Caco-2 (cell line): ENCODE data around the gene LSM3. TPM values are rescaled to one million over a fixed set of nuclear protein-coding genes. Genes with fewer than 3 reads are reported as not detected.
A peak's percentile ranks its signal among the peaks of the same experiment; 100 is the strongest.

Source experiments
- Bru-seq: library from RNA; stranded (reverse); fragments of 400-500 nt; gene quantifications from one replicate; lab custom pipeline; 2021; lab: Mats Ljungman, UMichigan
- BruChase-seq, 2 experiments: library from RNA; stranded (reverse); fragments of 400-500 nt; gene quantifications; one replicate each; lab custom pipeline; 2021; lab: Mats Ljungman, UMichigan
- BruUV-seq: library from RNA; stranded (reverse); fragments of 400-500 nt; replicated peaks from 2 replicates; lab custom pipeline; 2021; lab: Mats Ljungman, UMichigan
- CTCF ChIA-PET: fragments of 300-600 bp; sonication (Branson Sonifier 250); formaldehyde crosslinking; loops from one replicate; lab custom pipeline; 2022; ENCODE audit warnings: antibody characterized with exemption; lab: Charles Lee
- POLR2A ChIA-PET: fragments of 300-600 bp; sonication (Branson Sonifier 250); formaldehyde crosslinking; loops from one replicate; lab custom pipeline; 2022; ENCODE audit warnings: antibody characterized with exemption; lab: Charles Lee
- DNase-seq, 2 experiments: peaks; one replicate each; pipeline versions ENCODE4 v3.0.0 to v3.0.0-alpha.2; 2020 to 2022
- H3K27me3 ChIP-seq: replicated peaks from 2 replicates; pipeline ENCODE4 v1.6.0; 2011; ENCODE audit warnings: low read length; ENCODE audit not compliant: control insufficient read depth, insufficient read depth
- H3K36me3 ChIP-seq: 2 replicates; pipeline ENCODE4 v1.5.1; 2011; ENCODE audit warnings: low read length; ENCODE audit not compliant: control insufficient read depth, insufficient read depth
- H3K4me1 ChIP-seq: fragments of 250-450 bp; sonication (Bioruptor Pico); 2 replicates; pipeline ENCODE4 v1.5.1; 2020; ENCODE audit warnings: mild to moderate bottlenecking
- H3K4me3 ChIP-seq: 2 replicates; pipeline ENCODE4 v1.5.1; 2011; ENCODE audit warnings: low read depth, mild to moderate bottlenecking, control low read depth, low read length
- H3K9me3 ChIP-seq: fragments of 250-450 bp; sonication (Bioruptor Pico); 2 replicates; pipeline ENCODE4 v1.5.1; 2020; ENCODE audit warnings: mild to moderate bottlenecking, moderate library complexity
- H3K27ac Mint-ChIP-seq: one replicate; pipeline ENCODE4 v1.8.0; 2022; ENCODE audit warnings: mixed read lengths; ENCODE audit not compliant: unreplicated experiment
- H3K27me3 Mint-ChIP-seq: one replicate; pipeline ENCODE4 v1.8.0; 2022; ENCODE audit warnings: mixed read lengths; ENCODE audit not compliant: insufficient read depth, unreplicated experiment
- H3K36me3 Mint-ChIP-seq: one replicate; pipeline ENCODE4 v1.8.0; 2022; ENCODE audit warnings: mild to moderate bottlenecking, mixed read lengths; ENCODE audit not compliant: insufficient read depth, unreplicated experiment
- H3K4me1 Mint-ChIP-seq: one replicate; pipeline ENCODE4 v1.8.0; 2022; ENCODE audit warnings: low read depth, mixed read lengths; ENCODE audit not compliant: unreplicated experiment
- H3K4me3 Mint-ChIP-seq: one replicate; pipeline ENCODE4 v1.8.0; 2022; ENCODE audit warnings: mild to moderate bottlenecking, moderate library complexity, mixed read lengths; ENCODE audit not compliant: unreplicated experiment
- H3K9me3 Mint-ChIP-seq: one replicate; pipeline ENCODE4 v1.8.0; 2022; ENCODE audit warnings: mixed read lengths; ENCODE audit not compliant: unreplicated experiment
- intact Hi-C: fragments of 100-400 bp; cut with micrococcal nuclease; formaldehyde crosslinking; loops from one replicate; pipeline ENCODE4 v1.10.0; 2022; ENCODE audit not compliant: unreplicated experiment
- long read RNA-seq: library from polyadenylated mRNA; stranded (forward); transcript quantifications from one replicate; pipeline ENCODE4 v2.0.0, GENCODE V29; 2022
- total RNA-seq: library from RNA; stranded (reverse); gene quantifications from 2 replicates; pipeline ENCODE4 v1.2.3, GENCODE V29; 2022
- TF ChIP-seq, protein P1 (sequence below), 2 experiments: fragments of 200-600 bp in 1 of 2; IDR thresholded peaks; 1 replicate in 1 of 2; 2 replicates in 1 of 2; pipeline versions ENCODE4 v1.5.1 to v1.8.0; 2011 to 2022; ENCODE audit warnings: antibody characterized with exemption in 1 of 2, control low read depth in 1 of 2, inconsistent platforms in 1 of 2, low read depth in 1 of 2, low read length in 1 of 2, mild to moderate bottlenecking in 1 of 2, moderate library complexity in 1 of 2; ENCODE audit not compliant: insufficient read depth in 1 of 2, severe bottlenecking in 1 of 2, unreplicated experiment in 1 of 2

LSM3 gene
- total RNA-seq (19.1 and 20.5 TPM in 2 replicates), Bru-seq, nascent RNA (percentile 85 among the genes with signal in this experiment), BruChase-seq, experiment 1, labeled RNA remaining after a 2-hour chase (percentile 78 among the genes with signal in this experiment), BruChase-seq, experiment 2, labeled RNA remaining after a 6-hour chase (percentile 88 among the genes with signal in this experiment)
- long read RNA-seq, transcript LSM3-201 (4 exons, 3,815 nt), result major isoform, 205 of 210 reads
- long read RNA-seq, partial matches to known transcripts, result 5 of 210 reads
- long read RNA-seq, other reads (novel, unspliced or antisense), result 0 of 210 reads

- DNase-seq, result peak; percentile 97 to 98
- Histone ChIP-seq H3K4me3 (peak within 1 kb of the TSS; percentile 95), H3K27me3 (no peaks in the 10 kb centered on the region), H3K36me3 (no peaks in the 10 kb centered on the region), H3K4me1 (peaks cover 16% of the 10 kb centered on the region), H3K9me3 (no peaks in the 10 kb centered on the region)
- Mint-ChIP-seq H3K4me3 (peak within 1 kb of the TSS; percentile 82), H3K4me1 (peaks cover 24% of the 10 kb centered on the region), H3K27me3 (no peaks in the 10 kb centered on the region), H3K9me3 (no peaks in the 10 kb centered on the region), H3K27ac (peak within 1 kb of the TSS; percentile 94), H3K36me3 (peaks cover 25% of the 10 kb centered on the region)
- intact Hi-C loops, result loop anchor here (1.0 to 2.0 kb wide), 5 partner anchors 34 to 473 kb away; partner anchors contain the start of genes CCDC174 and CHCHD4
- TSS peak; percentile 51 for BruUV-seq
- CTCF ChIA-PET, result interaction anchor here (0.5 to 1.3 kb wide), 10 partner anchors 24 to 1713 kb away, joined by 3 to 10 read pairs (median 4); partner anchors contain the start of gene SLC6A6
- TF ChIP-seq, protein P1, sequence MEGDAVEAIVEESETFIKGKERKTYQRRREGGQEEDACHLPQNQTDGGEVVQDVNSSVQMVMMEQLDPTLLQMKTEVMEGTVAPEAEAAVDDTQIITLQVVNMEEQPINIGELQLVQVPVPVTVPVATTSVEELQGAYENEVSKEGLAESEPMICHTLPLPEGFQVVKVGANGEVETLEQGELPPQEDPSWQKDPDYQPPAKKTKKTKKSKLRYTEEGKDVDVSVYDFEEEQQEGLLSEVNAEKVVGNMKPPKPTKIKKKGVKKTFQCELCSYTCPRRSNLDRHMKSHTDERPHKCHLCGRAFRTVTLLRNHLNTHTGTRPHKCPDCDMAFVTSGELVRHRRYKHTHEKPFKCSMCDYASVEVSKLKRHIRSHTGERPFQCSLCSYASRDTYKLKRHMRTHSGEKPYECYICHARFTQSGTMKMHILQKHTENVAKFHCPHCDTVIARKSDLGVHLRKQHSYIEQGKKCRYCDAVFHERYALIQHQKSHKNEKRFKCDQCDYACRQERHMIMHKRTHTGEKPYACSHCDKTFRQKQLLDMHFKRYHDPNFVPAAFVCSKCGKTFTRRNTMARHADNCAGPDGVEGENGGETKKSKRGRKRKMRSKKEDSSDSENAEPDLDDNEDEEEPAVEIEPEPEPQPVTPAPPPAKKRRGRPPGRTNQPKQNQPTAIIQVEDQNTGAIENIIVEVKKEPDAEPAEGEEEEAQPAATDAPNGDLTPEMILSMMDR (IDR thresholded peaks at IDR 0.05; ENCODE audit: insufficient read depth in 1 of 2, low read depth in 1 of 2, low read length in 1 of 2, severe bottlenecking in 1 of 2, unreplicated experiment in 1 of 2), result no peak
- POLR2A ChIA-PET, result interaction anchor here (0.6 to 2.4 kb wide), 18 partner anchors 8 to 473 kb away, joined by 3 to 38 read pairs (median 4); partner anchors contain the start of genes CCDC174, CHCHD4 and TMEM43
Observed at GRCh38 chr3:14178247-14179113, at the start of gene LSM3, which contains the start of gene XPC. TSS of gene LSM3 (plus strand) at chr3:14178817. CDS start at chr3:14178861, 44 bp downstream. TSS of gene XPC (minus strand) at chr3:14178601. CDS start at chr3:14178568, 33 bp downstream.

DNA sequence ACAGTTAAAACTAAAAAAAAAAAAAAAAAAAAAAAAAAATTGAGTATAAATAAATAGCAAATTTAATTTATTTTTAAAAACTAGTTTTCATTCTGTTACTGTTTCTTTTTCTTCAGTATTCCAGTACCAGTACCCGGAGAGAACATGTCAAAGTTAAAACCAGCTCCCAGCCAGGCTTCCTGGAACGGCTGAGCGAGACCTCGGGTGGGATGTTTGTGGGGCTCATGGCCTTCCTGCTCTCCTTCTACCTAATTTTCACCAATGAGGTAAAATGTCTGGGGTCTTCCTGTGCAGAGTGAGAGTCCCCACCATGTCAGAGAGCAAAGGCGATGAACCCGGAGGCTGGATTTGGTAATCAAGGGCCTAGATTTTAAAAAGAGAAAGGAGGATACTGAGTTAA lies 49.3 kb upstream of the LSM3 start:
- H3K4me3 ChIP-seq, result no peak overlapping the region
- DNase-seq, result no peak
- no peaks in the 10 kb centered on the region for H3K27me3 Mint-ChIP-seq
- intact Hi-C loops, result loop anchor here (10.0 kb wide), 1 partner anchor 474 kb away; no protein-coding TSS in a partner anchor
- no peaks in the 10 kb centered on the region for H3K27me3 ChIP-seq
- peaks cover 42% of the 10 kb centered on the region for H3K36me3 Mint-ChIP-seq
- peaks cover 7% of the 10 kb centered on the region; the same call in 1 of the 2 replicates for H3K4me1 ChIP-seq
- H3K4me1 Mint-ChIP-seq, result no peaks in the 10 kb centered on the region
- TF ChIP-seq, protein P1 (IDR thresholded peaks at IDR 0.05; ENCODE audit: insufficient read depth in 1 of 2, low read depth in 1 of 2, low read length in 1 of 2, severe bottlenecking in 1 of 2, unreplicated experiment in 1 of 2), result no peak
- no peak overlapping the region for H3K4me3 Mint-ChIP-seq
- no peaks in the 10 kb centered on the region for H3K9me3 Mint-ChIP-seq
- ChIA-PET CTCF (no interaction called here), POLR2A (interaction anchor here (0.7 kb wide), 1 partner anchor 13 kb away, joined by 7 read pairs; no protein-coding TSS in a partner anchor)
- BruUV-seq, result no TSS peak
- H3K9me3 ChIP-seq, result no peaks in the 10 kb centered on the region
- peaks cover 6% of the 10 kb centered on the region for H3K36me3 ChIP-seq
- H3K27ac Mint-ChIP-seq, result no peak overlapping the region

GRCh38 chr3:14130230-14130629 lies 48.4 kb upstream of the LSM3 start:
- CTCF ChIA-PET, result no interaction called here

More at GRCh38 chr3:14130230-14130629, 48.4 kb upstream of the LSM3 start:
- Mint-ChIP-seq H3K4me3 (no peak overlapping the region), H3K9me3 (no peaks in the 10 kb centered on the region), H3K27ac (no peak overlapping the region), H3K27me3 (no peaks in the 10 kb centered on the region), H3K4me1 (no peaks in the 10 kb centered on the region), H3K36me3 (peaks cover 36% of the 10 kb centered on the region)
- Histone ChIP-seq H3K4me3 (no peak overlapping the region), H3K4me1 (peaks cover 7% of the 10 kb centered on the region; the same call in 1 of the 2 replicates), H3K36me3 (peaks cover 7% of the 10 kb centered on the region), H3K27me3 (no peaks in the 10 kb centered on the region), H3K9me3 (no peaks in the 10 kb centered on the region)
- TF ChIP-seq, protein P1 (IDR thresholded peaks at IDR 0.05; ENCODE audit: insufficient read depth in 1 of 2, low read depth in 1 of 2, low read length in 1 of 2, severe bottlenecking in 1 of 2, unreplicated experiment in 1 of 2), result no peak
- POLR2A ChIA-PET, result no interaction called here
- no TSS peak for BruUV-seq
- DNase-seq, result no peak
- intact Hi-C loops, result no loop called here
